OCI-LY7 (cell line): ENCODE measurements around the gene PRRG3. TPM values are rescaled to one million over a fixed set of nuclear protein-coding genes. Genes with fewer than 3 reads are reported as not detected.

Source experiments
- BruUV-seq: library from RNA; stranded (reverse); fragments of 400-500 nt; replicated peaks from 2 replicates; lab custom pipeline; 2021; lab: Mats Ljungman, UMichigan
- CTCF ChIA-PET: fragments of 300-600 bp; sonication (Branson Sonifier 250); formaldehyde crosslinking; loops from one replicate; lab custom pipeline; 2022; ENCODE audit warnings: antibody characterized with exemption; ENCODE audit not compliant: unreplicated experiment; lab: Charles Lee
- POLR2A ChIA-PET: fragments of 300-600 bp; sonication (Branson Sonifier 250); formaldehyde crosslinking; loops from one replicate; lab custom pipeline; 2022; ENCODE audit warnings: antibody characterized with exemption; lab: Charles Lee
- DNase-seq: peaks from one replicate; pipeline ENCODE4 v3.0.0-alpha.2; 2015; ENCODE audit warnings: low spot score
- H2AFZ ChIP-seq: fragments of 200-600 bp; sonication (generic), shearing (Covaris generic); 2 replicates; pipeline ENCODE4 v1.6.1; 2014; ENCODE audit warnings: mild to moderate bottlenecking, antibody characterized with exemption, low read length, moderate library complexity
- H3K27ac ChIP-seq: fragments of 200-600 bp; sonication (generic); 2 replicates; pipeline ENCODE4 v1.5.1; 2014; ENCODE audit warnings: mixed run types, low read depth, mild to moderate bottlenecking, moderate library complexity, low read length, inconsistent platforms; ENCODE audit not compliant: poor library complexity, severe bottlenecking
- H3K36me3 ChIP-seq: fragments of 200-600 bp; sonication (generic); 2 replicates; pipeline ENCODE4 v1.6.1; 2014; ENCODE audit warnings: mild to moderate bottlenecking, antibody characterized with exemption, low read length, moderate library complexity, mixed read lengths; ENCODE audit not compliant: insufficient read depth
- H3K4me1 ChIP-seq: fragments of 200-600 bp; sonication (generic); 2 replicates; pipeline ENCODE4 v1.5.1; 2014; ENCODE audit warnings: mild to moderate bottlenecking, low read length; ENCODE audit not compliant: insufficient read depth, poor library complexity, severe bottlenecking
- H3K4me2 ChIP-seq: fragments of 200-600 bp; sonication (generic); 2 replicates; pipeline ENCODE4 v1.6.1; 2014; ENCODE audit warnings: mild to moderate bottlenecking, low read length
- H3K4me3 ChIP-seq: fragments of 200-600 bp; sonication (generic); 2 replicates; pipeline ENCODE4 v1.5.1; 2014; ENCODE audit warnings: mild to moderate bottlenecking, low read depth, low read length; ENCODE audit not compliant: poor library complexity, severe bottlenecking
- H3K79me2 ChIP-seq: fragments of 200-600 bp; sonication (generic); 2 replicates; pipeline ENCODE4 v1.6.1; 2016; ENCODE audit warnings: low read depth, mild to moderate bottlenecking, low read length, moderate library complexity, mixed read lengths; ENCODE audit not compliant: insufficient read depth
- H3K9me2 ChIP-seq: fragments of 200-600 bp; sonication (generic); 2 replicates; pipeline ENCODE4 v1.6.1; 2016; ENCODE audit warnings: mild to moderate bottlenecking, low read length, mixed read lengths; ENCODE audit not compliant: insufficient read depth
- H3K9me3 ChIP-seq: fragments of 200-600 bp; sonication (generic); 2 replicates; pipeline ENCODE4 v1.6.1; 2014; ENCODE audit warnings: mild to moderate bottlenecking, mixed run types, low read length, mixed read lengths
- H4K20me1 ChIP-seq: fragments of 200-600 bp; sonication (generic); 2 replicates; pipeline ENCODE4 v1.6.1; 2014; ENCODE audit warnings: mild to moderate bottlenecking, antibody characterized with exemption, low read length, moderate library complexity, mixed read lengths; ENCODE audit not compliant: insufficient read depth
- EZH2phosphoT487 ChIP-seq: fragments of 200-600 bp; sonication (generic); IDR thresholded peaks from 2 replicates; pipeline ENCODE4 v1.6.1; 2018; ENCODE audit warnings: low read depth, borderline replicate concordance, mild to moderate bottlenecking, mixed run types, antibody characterized with exemption, low read length, moderate library complexity, mixed read lengths
- intact Hi-C: fragments of 100-400 bp; cut with micrococcal nuclease; formaldehyde crosslinking; loops from one replicate; pipeline ENCODE4 v1.10.0; 2022; ENCODE audit not compliant: unreplicated experiment
- total RNA-seq, 2 experiments: library from RNA; depleted of rRNA in 1 of 2; stranded (reverse); fragments of >200 nt in 1 of 2; shearing (Covaris generic) in 1 of 2; gene quantifications; 2 replicates each; pipeline ENCODE4 v1.2.3, GENCODE V29; 2014 to 2022
- TF ChIP-seq, protein P1 (sequence below): fragments of 200-600 bp; sonication (generic); conservative IDR thresholded peaks from 2 replicates; pipeline ENCODE4 v1.5.1; 2014; ENCODE audit warnings: mild to moderate bottlenecking, antibody characterized with exemption, low read length, moderate library complexity, mixed read lengths

Gene PRRG3
- total RNA-seq, 2 experiments from 2014 or later, result not detected

GRCh38 chrX:151687635-151688034 lies 7.6 kb upstream of the PRRG3 start:
- TF ChIP-seq, protein P1, sequence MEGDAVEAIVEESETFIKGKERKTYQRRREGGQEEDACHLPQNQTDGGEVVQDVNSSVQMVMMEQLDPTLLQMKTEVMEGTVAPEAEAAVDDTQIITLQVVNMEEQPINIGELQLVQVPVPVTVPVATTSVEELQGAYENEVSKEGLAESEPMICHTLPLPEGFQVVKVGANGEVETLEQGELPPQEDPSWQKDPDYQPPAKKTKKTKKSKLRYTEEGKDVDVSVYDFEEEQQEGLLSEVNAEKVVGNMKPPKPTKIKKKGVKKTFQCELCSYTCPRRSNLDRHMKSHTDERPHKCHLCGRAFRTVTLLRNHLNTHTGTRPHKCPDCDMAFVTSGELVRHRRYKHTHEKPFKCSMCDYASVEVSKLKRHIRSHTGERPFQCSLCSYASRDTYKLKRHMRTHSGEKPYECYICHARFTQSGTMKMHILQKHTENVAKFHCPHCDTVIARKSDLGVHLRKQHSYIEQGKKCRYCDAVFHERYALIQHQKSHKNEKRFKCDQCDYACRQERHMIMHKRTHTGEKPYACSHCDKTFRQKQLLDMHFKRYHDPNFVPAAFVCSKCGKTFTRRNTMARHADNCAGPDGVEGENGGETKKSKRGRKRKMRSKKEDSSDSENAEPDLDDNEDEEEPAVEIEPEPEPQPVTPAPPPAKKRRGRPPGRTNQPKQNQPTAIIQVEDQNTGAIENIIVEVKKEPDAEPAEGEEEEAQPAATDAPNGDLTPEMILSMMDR, result no peak
- no peak for TF ChIP-seq EZH2phosphoT487

GRCh38 chrX:151688695-151689094 lies 6.6 kb upstream of the PRRG3 start:
- H3K9me2 ChIP-seq, result no peaks in the 10 kb centered on the region
- H3K4me1 ChIP-seq, result no peaks in the 10 kb centered on the region
- no TSS peak for BruUV-seq
- H3K36me3 ChIP-seq, result no peaks in the 10 kb centered on the region
- no peaks in the 10 kb centered on the region for H4K20me1 ChIP-seq
- H3K79me2 ChIP-seq, result no peaks in the 10 kb centered on the region
- ChIA-PET POLR2A (no interaction called here), CTCF (no interaction called here)
- no peak overlapping the region for H3K27ac ChIP-seq
- no peak for DNase-seq
- TF ChIP-seq EZH2phosphoT487, result no peak
- TF ChIP-seq, protein P1, result no peak
- H3K4me3 ChIP-seq, result no peak overlapping the region
- H2AFZ ChIP-seq, result no peak overlapping the region
- H3K9me3 ChIP-seq, result no peaks in the 10 kb centered on the region
- intact Hi-C loops, result no loop called here
- H3K4me2 ChIP-seq, result no peak overlapping the region

More at GRCh38 chrX:151687635-151688034, 7.6 kb upstream of the PRRG3 start:
- Histone ChIP-seq H3K27ac (no peak overlapping the region), H3K9me2 (no peaks in the 10 kb centered on the region), H3K9me3 (no peaks in the 10 kb centered on the region), H3K4me3 (no peak overlapping the region), H2AFZ (no peak overlapping the region), H3K36me3 (no peaks in the 10 kb centered on the region), H3K4me2 (no peak overlapping the region), H3K4me1 (no peaks in the 10 kb centered on the region), H4K20me1 (no peaks in the 10 kb centered on the region), H3K79me2 (no peaks in the 10 kb centered on the region)
- ChIA-PET CTCF (no interaction called here), POLR2A (no interaction called here)
- no peak for DNase-seq
- BruUV-seq, result no TSS peak
- intact Hi-C loops, result no loop called here

DNA sequence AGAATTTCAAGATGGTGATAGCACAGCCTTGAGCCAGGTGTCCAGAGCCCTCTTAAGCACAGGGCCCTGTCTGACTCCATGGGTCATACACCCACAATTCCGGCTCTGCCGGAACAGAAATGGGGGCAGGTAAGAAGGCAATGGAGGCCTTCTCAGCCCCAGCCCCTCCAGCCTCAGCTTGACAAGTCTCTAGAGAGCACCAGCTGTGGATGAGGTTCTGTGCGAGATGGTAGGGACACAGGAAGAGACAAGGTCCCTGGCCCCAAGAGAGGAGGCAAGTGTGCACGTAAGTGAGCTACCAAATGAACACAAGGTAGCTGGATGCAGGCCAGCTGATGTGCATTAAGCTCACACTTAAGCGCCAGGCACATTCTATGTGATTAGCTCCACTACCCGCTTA lies 2.4 kb upstream of the PRRG3 start:
- Histone ChIP-seq H3K27ac (no peak overlapping the region), H2AFZ (no peak overlapping the region), H3K9me2 (no peaks in the 10 kb centered on the region), H3K4me2 (no peak overlapping the region), H3K4me3 (no peak overlapping the region), H3K36me3 (no peaks in the 10 kb centered on the region), H3K4me1 (no peaks in the 10 kb centered on the region), H3K9me3 (no peaks in the 10 kb centered on the region), H4K20me1 (no peaks in the 10 kb centered on the region), H3K79me2 (no peaks in the 10 kb centered on the region)
- DNase-seq, result no peak
- CTCF ChIA-PET, result no interaction called here
- intact Hi-C loops, result no loop called here
- POLR2A ChIA-PET, result no interaction called here
- no TSS peak for BruUV-seq
- TF ChIP-seq, protein P1, result no peak
- no peak for TF ChIP-seq EZH2phosphoT487
